Stimulated activated effector memory CD8-positive, alpha-beta T cell treated with anti-CD3 and anti-CD28 coated beads, Interleukin-12 subunit alpha, Interleukin-12 subunit beta, amount 100 ng/mL, for 72 hours (primary cell): ENCODE results near the gene CHRNA10.
A peak's percentile ranks its signal among the peaks of the same experiment; 100 is the strongest.

Experiments
- ATAC-seq: fragments of 150-1000 bp; cut with Tn5 transposase; 2 replicates; pipeline ENCODE4 v1.10.0; 2021
- DNase-seq, 2 donors: peaks; one replicate each; pipeline ENCODE4 v3.0.0; 2021 to 2022; ENCODE audit warnings: low spot score in 2 of 2
- H3K27ac Mint-ChIP-seq: one replicate; pipeline ENCODE4 v1.8.0; 2022; ENCODE audit warnings: mild to moderate bottlenecking, mixed read lengths
- H3K36me3 Mint-ChIP-seq: one replicate; pipeline ENCODE4 v1.8.0; 2022; ENCODE audit warnings: mild to moderate bottlenecking, mixed read lengths
- H3K4me1 Mint-ChIP-seq: one replicate; pipeline ENCODE4 v1.8.0; 2022; ENCODE audit warnings: mixed read lengths
- H3K4me3 Mint-ChIP-seq: one replicate; pipeline ENCODE4 v1.8.0; 2022; ENCODE audit warnings: mild to moderate bottlenecking, mixed read lengths
- H3K9me3 Mint-ChIP-seq: one replicate; pipeline ENCODE4 v1.8.0; 2022; ENCODE audit warnings: mixed read lengths

Gene CHRNA10, protein sequence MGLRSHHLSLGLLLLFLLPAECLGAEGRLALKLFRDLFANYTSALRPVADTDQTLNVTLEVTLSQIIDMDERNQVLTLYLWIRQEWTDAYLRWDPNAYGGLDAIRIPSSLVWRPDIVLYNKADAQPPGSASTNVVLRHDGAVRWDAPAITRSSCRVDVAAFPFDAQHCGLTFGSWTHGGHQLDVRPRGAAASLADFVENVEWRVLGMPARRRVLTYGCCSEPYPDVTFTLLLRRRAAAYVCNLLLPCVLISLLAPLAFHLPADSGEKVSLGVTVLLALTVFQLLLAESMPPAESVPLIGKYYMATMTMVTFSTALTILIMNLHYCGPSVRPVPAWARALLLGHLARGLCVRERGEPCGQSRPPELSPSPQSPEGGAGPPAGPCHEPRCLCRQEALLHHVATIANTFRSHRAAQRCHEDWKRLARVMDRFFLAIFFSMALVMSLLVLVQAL

DNA sequence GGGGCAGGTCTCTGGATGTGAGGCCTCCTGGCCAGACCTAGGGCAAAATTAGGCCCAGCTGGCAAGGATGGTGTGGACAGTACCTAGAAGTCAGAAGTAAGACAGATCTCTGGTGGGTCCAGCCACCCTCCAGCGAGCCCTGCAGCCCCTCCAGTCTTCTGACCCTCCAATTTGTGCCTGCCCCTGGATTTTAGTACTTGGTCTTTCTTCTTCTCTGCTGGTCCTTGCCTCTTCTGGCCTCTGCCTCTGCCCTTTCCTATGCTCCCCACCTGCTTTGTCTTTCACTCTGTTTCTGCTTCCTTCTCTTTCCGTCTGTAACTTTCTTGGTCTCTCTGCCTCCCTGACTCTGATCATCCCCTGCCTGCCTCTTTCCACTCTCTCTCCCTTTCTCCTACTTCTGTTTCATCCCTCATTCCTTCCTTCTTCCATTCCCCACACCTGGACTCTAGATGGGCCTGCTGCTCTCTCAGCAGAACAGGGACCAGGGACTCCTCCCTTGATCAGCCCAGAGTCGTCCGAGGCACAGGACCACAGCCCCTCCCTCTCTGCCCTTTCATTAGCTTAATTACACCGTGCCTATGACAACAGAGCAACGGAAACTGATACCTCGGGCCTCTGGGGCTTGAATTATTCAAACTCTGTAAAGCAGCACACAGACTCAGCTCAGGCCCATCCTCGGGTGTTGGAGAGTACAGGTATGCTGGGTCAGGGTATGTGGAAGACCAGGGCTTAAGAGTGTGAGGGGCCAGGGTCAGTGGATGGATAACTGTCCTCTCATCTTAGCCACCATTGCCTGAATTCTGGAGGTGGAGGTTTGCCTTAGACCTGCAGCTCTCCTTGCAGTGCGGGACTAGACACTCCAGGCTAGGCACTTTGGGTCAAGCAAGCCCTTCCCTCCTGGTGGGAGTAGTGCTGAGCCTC, at the start of gene CHRNA10:
Gene CHRNA10, minus strand, starts transcription at position 51 of the 921 bp plus-strand sequence. CDS start 72 bp downstream, outside the sequence.
- ATAC-seq = no peak
- Mint-ChIP-seq H3K4me1 (no peaks in the 10 kb centered on the region), H3K27ac (peak within 1 kb of the TSS; percentile 71), H3K9me3 (no peaks in the 10 kb centered on the region), H3K36me3 (peaks cover 57% of the 10 kb centered on the region), H3K4me3 (no peak within 1 kb of the TSS)
- no peak for DNase-seq

DNA sequence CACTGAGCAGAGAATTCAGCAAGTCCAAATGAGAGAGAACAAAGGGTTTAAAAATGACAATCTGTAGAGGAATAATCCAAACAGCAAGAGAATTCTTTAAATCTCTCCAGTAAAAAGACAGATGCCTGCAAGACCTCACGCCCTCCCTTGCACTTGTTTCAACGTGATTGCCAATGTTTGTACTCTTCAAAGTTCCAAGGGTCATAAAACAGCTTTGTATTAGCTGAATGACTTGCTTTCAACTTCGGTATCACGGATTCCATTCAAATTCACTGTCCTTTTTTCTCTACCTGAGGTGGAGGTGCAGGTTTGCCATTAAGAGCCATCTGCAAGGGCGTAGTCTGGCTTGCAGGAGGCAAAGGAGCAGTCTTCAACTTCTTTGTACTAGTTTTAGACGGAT, 41.1 kb upstream of the CHRNA10 start:
- DNase-seq = no peak
- peaks cover 5% of the 10 kb centered on the region for H3K4me1 Mint-ChIP-seq
- no peaks in the 10 kb centered on the region for H3K9me3 Mint-ChIP-seq
- H3K36me3 Mint-ChIP-seq = peaks cover 97% of the 10 kb centered on the region
- H3K27ac Mint-ChIP-seq = no peak overlapping the region
- ATAC-seq = no peak
- no peak overlapping the region for H3K4me3 Mint-ChIP-seq

DNA sequence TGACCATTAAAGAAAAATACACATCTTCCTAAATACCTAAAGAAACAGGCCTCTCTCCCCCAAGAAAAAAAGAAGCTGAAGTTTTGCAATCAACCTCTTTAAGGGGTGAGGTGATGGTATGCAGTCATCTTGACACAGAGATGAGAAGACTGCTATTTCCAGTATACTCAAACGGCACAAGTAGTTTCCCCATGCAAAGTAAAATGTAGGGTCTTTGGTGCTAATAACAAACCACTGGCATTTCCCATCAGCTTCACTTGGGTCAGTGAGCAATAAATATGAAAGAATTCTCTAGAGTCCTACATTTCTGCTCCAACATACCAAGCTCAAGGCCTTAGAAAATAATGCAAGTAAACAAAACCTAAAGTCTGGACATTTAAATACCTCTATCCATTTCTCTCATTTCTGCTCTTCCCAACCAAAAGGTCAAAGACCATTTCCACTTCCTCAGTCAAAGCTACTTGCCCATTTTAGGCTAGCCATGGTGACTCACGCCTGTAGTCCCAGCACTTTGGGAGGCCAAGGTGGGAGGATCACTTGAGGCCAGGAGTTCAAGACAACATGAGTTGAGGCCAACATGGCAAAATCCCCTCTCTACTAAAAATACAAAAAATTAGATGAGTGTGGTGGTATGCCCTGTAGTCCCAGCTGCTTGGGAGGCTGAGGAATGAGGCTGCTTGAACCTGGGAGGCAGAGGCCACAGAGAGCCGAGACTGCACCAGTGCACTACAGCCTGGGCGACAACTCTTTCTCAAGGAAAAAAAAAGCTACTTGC, 39.5 kb upstream of the CHRNA10 start:
- no peak for DNase-seq
- Mint-ChIP-seq H3K9me3 (no peaks in the 10 kb centered on the region), H3K36me3 (peaks cover 97% of the 10 kb centered on the region), H3K4me1 (peaks cover 5% of the 10 kb centered on the region), H3K4me3 (no peak overlapping the region), H3K27ac (peak overlapping the region; percentile 64)
- no peak for ATAC-seq

DNA sequence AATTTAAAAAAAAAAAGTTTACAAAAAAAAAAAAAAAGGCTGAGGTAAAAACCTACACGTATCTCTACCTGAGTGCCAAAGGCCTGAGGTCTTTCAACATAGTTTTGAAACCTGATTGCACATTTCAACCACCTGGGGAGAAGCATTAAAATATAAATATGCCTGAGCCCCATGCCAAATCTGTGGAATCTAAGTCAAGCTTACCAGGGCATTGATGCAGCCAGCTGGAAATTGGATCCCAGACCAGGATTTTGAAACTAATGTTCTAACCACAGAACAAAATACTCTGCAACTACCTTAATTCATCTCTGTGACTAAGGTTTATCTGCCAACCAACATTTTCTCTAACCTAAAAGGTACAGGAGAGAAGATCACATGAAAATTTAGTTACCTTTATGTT, 38.8 kb upstream of the CHRNA10 start:
- no peaks in the 10 kb centered on the region for H3K9me3 Mint-ChIP-seq
- H3K36me3 Mint-ChIP-seq = peaks cover 97% of the 10 kb centered on the region
- peaks cover 5% of the 10 kb centered on the region for H3K4me1 Mint-ChIP-seq
- DNase-seq (no peak), ATAC-seq (no peak)
- no peak overlapping the region for H3K4me3 Mint-ChIP-seq
- H3K27ac Mint-ChIP-seq = no peak overlapping the region

DNA sequence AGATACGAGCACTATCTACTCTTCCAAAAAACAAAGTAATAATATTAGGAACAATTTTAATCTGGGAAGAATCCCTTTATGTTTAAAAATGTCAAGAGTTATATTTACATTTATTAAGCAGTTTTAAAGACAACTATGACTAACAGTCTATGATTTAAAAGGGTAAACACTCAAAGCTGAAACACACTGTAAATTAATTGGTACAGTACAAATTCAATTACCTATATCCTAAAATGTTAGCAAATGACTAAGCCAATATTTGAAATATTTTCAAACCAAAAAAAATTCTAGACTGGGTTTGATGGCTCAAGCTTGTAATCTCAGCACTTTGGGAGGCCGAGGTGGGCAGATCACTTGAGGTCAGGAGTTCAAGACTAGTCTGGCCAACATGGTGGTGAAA, 36.0 kb upstream of the CHRNA10 start:
- peaks cover 9% of the 10 kb centered on the region for H3K4me1 Mint-ChIP-seq
- DNase-seq (no peak), ATAC-seq (no peak)
- H3K4me3 Mint-ChIP-seq = no peak overlapping the region
- no peak overlapping the region for H3K27ac Mint-ChIP-seq
- peaks cover 97% of the 10 kb centered on the region for H3K36me3 Mint-ChIP-seq
- no peaks in the 10 kb centered on the region for H3K9me3 Mint-ChIP-seq

DNA sequence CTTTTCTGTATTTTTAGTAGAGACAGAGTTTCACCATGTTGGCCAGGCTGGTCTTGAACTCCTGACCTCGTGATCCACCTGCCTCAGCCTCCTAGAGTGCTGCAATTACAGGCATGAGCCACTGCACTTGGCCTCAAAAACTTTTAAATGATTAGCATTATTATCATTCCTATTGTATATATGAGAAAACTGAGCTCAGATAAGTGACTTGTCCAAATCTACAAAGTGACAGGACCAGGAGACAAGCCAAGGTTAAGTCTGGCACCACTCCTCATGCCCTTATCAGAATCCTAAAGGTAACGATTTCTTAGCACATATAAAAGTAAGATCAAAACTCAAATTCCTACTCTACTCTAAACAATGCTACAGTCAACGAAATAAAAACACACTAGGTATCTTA, 32.2 kb upstream of the CHRNA10 start:
- ATAC-seq (no peak), DNase-seq (no peak)
- peaks cover 100% of the 10 kb centered on the region for H3K36me3 Mint-ChIP-seq
- H3K27ac Mint-ChIP-seq = no peak overlapping the region
- no peak overlapping the region for H3K4me3 Mint-ChIP-seq
- H3K4me1 Mint-ChIP-seq = peaks cover 6% of the 10 kb centered on the region
- no peaks in the 10 kb centered on the region for H3K9me3 Mint-ChIP-seq

DNA sequence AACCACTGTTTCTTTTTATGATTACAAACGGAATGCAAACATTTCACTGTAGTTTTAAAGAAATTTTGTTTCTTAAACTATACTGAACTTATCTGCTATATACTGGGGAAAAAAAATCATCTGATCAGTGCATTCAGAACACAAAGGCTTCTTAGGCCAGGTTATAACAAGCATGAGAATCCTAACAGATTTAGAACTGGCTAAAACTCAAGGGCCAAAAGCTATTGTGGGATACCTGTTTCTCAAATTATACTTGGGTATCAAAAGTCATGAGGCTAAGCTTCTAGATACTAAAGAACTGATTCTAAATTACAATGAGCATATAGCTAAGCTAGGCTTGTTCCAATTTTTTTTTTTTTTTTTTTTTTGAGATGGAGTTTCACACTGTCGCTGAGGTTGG, 29.7 kb upstream of the CHRNA10 start:
- Mint-ChIP-seq H3K36me3 (peaks cover 100% of the 10 kb centered on the region), H3K9me3 (no peaks in the 10 kb centered on the region)

DNA sequence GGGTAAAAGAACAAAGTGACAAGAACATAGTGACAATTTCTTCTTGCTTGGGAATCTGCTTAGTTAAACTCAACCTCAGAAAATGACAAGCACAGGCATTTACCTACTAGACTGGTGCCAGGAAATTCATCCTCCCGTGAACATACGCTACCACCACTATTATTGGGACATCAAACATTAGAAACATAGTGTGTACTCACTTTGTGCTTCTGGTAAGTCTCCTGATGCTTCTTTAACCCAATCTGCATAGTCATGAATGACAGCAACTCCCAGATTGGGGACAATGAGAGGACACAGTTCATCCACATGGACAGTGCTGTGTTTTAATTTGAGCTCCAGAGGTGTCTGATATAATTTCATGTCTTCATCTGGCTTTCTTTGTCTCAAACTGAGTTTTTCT, 29.2 kb upstream of the CHRNA10 start:
- H3K4me3 Mint-ChIP-seq = no peak overlapping the region

More for the DNA sequence above, 29.7 kb upstream of the CHRNA10 start:
- H3K4me1 Mint-ChIP-seq = peaks cover 6% of the 10 kb centered on the region
- no peak for DNase-seq
- ATAC-seq = no peak
- H3K27ac Mint-ChIP-seq = no peak overlapping the region
- no peak overlapping the region for H3K4me3 Mint-ChIP-seq

DNA sequence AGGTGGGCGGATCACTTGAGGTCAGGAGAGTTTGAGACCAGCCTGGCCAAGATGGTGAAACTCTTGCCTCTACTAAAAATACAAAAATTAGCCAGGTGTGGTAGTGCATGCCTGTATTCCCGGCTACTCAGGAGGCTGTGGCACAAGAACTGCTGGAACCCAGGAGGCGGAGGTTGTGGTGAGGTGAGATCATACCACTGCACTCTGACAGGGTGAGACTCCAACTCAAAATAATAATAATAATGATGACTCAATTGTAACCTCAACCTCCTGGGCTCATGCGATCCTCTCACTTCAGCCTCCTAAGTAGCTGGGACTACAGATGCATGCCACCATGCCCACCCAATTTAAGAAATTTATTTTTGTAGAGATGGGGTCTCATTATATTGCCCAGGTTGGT, 15.6 kb upstream of the CHRNA10 start:
- Mint-ChIP-seq H3K27ac (no peak overlapping the region), H3K36me3 (peaks cover 100% of the 10 kb centered on the region), H3K4me1 (no peaks in the 10 kb centered on the region), H3K9me3 (no peaks in the 10 kb centered on the region), H3K4me3 (no peak overlapping the region)
- ATAC-seq (no peak), DNase-seq (no peak)

More for the DNA sequence above, 29.2 kb upstream of the CHRNA10 start:
- Mint-ChIP-seq H3K36me3 (peaks cover 100% of the 10 kb centered on the region), H3K4me1 (peaks cover 6% of the 10 kb centered on the region), H3K9me3 (no peaks in the 10 kb centered on the region), H3K27ac (no peak overlapping the region)
- ATAC-seq (no peak), DNase-seq (no peak)

DNA sequence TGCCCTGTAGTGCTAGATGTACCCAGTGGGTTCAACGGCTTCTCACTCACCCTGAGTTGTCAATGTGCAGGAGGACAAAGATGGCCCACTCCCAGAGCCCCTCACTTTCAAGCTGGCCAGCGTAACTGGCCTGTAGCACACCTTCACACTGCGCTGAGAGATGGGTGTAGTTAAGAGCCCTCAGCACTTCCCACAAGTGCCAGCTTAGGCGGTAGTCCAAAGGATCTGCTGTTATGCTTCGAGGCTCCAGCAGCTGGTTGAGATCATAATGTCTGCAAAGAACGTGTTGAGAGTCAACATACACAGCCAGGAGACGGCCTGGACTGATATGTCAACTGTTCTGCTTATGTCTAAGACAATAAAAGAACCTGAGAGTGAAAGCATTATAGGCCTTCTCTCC, 14.7 kb upstream of the CHRNA10 start:
- Mint-ChIP-seq H3K36me3 (peaks cover 100% of the 10 kb centered on the region), H3K9me3 (no peaks in the 10 kb centered on the region), H3K4me3 (no peak overlapping the region), H3K27ac (no peak overlapping the region), H3K4me1 (no peaks in the 10 kb centered on the region)
- ATAC-seq (no peak), DNase-seq (no peak)

DNA sequence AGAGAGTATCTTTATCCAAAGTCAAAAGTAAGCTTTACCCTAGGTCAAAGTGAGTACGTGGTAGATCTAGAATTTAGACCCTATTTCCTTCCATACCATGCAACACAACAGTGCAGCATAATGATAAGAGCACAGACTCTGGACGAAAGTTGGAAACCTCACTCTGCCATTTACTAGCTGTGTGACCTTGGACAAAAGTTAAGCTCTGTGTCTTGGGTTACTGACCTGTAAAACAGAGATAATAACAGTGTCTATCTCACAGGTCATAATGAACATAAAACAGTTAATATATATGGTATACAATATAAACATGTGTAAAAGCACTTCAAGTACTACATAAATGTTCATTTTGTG, 13.6 kb upstream of the CHRNA10 start:
- no peak for DNase-seq
- peaks cover 100% of the 10 kb centered on the region for H3K36me3 Mint-ChIP-seq
- no peak overlapping the region for H3K27ac Mint-ChIP-seq

DNA sequence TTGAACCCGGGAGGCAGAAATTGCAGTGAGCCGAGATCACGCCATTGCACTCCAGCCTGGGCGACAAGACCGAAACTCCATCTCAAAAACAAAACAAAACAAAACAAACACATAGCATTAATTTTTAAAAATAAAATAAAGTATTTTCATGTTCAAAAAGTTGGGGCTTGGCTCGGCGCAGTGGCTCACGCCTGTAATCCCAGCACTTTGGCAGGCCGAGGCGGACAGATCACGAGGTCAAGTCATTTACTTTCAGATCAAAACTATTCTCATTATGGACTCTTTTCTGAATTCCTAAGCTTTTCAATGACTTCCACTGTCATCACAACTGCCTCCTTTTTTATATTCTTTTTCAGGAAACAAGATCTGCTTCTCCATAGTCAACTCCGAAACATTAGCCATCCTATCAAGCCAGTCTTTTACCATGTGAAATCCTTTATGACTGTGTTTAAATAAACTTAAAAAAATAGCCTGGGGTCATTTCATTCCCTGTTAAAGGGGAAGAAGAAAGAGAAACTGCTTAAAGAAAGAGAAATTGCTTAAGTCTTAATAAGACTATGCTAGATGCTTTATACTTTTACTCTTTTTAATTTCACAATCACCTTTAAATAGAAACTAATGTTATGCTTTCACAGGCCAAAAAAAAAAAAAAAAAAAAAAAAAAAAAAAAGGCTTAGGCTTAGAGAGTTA, 13.1 kb upstream of the CHRNA10 start:
- Mint-ChIP-seq H3K27ac (no peak overlapping the region), H3K4me3 (no peak overlapping the region), H3K36me3 (peaks cover 100% of the 10 kb centered on the region), H3K4me1 (no peaks in the 10 kb centered on the region), H3K9me3 (no peaks in the 10 kb centered on the region)
- ATAC-seq = no peak
- DNase-seq = no peak

More for the DNA sequence above, 13.6 kb upstream of the CHRNA10 start:
- no peaks in the 10 kb centered on the region for H3K4me1 Mint-ChIP-seq
- no peak overlapping the region for H3K4me3 Mint-ChIP-seq
- ATAC-seq = no peak
- H3K9me3 Mint-ChIP-seq = no peaks in the 10 kb centered on the region

DNA sequence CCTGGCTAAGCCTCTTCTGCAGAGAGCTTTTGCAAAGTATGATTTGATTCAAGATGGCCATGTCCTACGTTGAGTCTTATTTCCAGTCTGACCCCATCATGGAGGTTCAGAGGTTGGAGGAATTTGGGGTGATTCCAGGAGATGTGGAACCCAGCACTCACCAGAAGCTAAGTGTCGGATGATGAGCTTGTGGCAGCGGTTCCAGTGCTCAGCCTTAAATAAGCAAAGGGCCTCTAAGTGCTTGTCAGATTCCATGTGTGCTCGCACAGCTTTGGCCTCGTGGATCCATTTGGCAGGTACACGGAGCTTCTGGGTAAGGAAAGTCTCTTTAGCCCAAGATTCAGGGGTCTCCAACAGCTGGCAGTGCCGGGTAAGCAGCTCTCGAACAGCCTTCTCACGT, 11.9 kb upstream of the CHRNA10 start:
- DNase-seq = no peak
- Mint-ChIP-seq H3K4me1 (no peaks in the 10 kb centered on the region), H3K4me3 (no peak overlapping the region), H3K9me3 (no peaks in the 10 kb centered on the region), H3K36me3 (peaks cover 100% of the 10 kb centered on the region), H3K27ac (no peak overlapping the region)
- no peak for ATAC-seq

DNA sequence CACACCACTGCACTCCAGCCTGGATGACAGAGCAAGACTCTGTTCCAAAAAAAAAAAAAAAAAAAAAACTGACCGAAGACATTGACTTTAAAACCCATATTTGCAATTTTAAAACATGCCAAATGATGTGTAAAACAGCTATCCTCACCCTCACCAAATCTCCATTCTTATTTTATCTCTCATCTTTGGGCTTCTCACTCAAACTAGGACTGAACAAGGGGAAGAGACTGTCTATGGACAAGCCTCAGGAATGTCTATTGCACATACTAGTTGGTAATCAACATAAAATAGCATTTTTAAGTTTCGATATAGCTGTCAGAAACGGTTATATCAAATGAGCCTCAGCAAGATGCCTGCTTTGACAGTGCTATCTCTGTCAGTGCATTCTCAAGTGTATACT, 7.9 kb upstream of the CHRNA10 start:
- Mint-ChIP-seq H3K4me1 (no peaks in the 10 kb centered on the region), H3K36me3 (peaks cover 99% of the 10 kb centered on the region), H3K27ac (peak overlapping the region; percentile 76), H3K4me3 (no peak overlapping the region), H3K9me3 (no peaks in the 10 kb centered on the region)
- ATAC-seq (no peak), DNase-seq (no peak)

DNA sequence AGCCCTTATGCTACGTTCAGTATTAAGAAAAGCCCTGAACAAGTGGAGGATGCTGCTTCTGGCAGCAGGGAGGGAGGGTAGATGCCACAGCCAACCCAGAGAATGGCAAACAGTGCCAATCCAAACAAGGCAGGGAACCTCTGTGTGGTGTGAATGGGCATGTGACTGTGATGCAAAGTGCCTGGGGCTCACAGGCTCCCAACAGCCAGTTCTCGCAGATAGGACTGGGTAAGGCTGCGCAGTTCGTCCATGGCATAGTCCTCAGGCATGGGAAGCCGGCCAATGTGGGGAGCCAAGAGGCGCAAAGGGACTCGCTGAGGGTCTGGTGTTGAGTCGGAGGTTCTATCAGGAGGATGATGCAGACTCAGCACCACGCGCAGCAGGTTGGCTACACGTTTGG, 4.8 kb upstream of the CHRNA10 start:
- no peak for DNase-seq
- Mint-ChIP-seq H3K27ac (peak overlapping the region; percentile 48), H3K9me3 (no peaks in the 10 kb centered on the region), H3K4me1 (no peaks in the 10 kb centered on the region), H3K4me3 (no peak overlapping the region), H3K36me3 (peaks cover 90% of the 10 kb centered on the region)
- no peak for ATAC-seq
